Inflammatory macrophage (primary cell): ENCODE measurements around the gene DNAJC5G.
A peak's percentile ranks its signal among the peaks of the same experiment; 100 is the strongest.
"Not testable (repeated sequence)": the region's sequence is repeated elsewhere in the genome, so short reads cannot be mapped to it uniquely, and the experiment has no call there.

Experiments
- DNase-seq, 2 donors: peaks; one replicate each; pipeline ENCODE4 v3.0.0-alpha.2; 2020 to 2022

The DNAJC5G gene

DNA sequence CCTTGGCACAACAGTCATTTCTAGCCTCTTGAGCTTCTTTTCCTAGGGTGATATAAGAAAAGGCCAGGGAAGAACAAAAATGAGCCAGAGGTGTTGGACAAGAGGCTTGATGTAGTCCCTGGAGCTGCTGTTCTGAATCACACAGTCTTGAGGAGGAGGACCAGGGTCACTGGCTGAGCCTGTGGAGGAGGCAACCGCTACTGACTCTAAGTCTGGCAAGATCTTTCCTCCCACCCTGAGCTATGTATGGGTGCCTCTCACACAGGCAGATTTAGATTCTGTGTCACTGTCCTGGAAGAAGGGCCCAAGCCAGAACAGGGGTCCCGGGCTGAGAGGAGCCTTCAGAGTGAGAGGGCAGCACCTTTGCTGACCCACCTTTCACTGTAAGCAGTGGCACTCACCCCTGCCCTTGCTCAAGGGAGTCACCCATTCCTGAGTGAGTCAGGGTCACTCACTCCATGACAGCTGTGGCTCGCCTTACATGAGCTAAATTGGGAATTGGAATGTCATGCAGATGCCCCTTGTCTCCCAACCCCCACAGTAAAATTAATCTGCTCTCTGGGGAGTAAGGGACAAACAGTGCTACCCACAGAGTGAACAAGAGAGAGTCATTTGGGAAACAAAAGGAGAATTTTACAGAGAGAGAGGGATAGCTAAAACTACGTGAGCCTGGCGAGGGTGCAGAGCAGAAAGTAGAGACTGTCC, 6.8 kb downstream of the DNAJC5G start, which contains the start of gene TRIM54:
Gene TRIM54, plus strand, starts transcription at position 575 of the 705 bp plus-strand sequence. CDS start 303 bp downstream, outside the sequence.
- peak in 1 of 2 donors; percentile 69 for DNase-seq

DNA sequence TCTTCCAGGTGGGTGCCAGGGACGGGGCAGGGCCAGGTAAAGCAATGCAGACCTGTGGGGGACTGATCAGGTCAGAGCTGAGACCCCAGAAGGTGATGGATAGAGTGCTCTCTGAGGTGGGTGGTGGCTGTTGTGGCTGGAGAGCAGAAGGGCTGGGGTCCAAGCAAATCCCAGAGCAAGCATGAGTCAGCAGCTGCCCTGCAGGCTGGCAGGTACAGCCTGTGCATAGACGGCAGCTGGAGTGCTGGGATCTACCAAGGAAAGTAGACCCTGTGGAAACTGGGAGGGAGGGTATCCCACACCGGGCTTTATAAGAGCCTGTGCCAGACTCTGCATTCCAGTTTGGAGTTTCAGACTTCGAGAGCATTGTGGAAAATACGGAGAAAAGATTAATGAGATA, 7.7 kb downstream of the DNAJC5G start:
- DNase-seq = no peak

DNA sequence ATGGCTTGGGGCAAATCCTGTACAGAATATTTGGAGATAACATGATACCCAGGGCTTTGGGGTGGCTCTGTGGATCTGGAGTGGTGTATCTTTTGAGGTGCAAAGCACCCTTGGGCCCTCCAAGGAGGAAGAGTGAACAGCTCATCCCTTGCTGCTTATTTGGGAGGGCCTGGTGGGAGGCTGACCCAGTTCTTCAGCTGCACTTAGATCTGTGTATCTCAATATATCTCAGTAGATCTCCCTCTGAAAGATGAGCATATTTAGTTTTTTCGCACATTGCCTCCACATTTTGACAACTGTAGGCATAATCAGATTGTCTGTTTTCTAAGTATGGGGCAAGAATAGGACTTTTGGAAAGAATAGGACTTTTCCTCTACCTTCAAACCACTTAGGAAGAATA, 9.8 kb downstream of the DNAJC5G start:
- no peak for DNase-seq

GRCh38 chr2:27285481-27285880, 10.2 kb downstream of the DNAJC5G start:
- DNase-seq = no peak

- no peak for DNase-seq
These were observed 13.4 kb downstream of the DNAJC5G start for GRCh38 chr2:27288610-27289009.

GRCh38 chr2:27290549-27290948, 15.3 kb downstream of the DNAJC5G start:
- DNase-seq = no peak

- peak in 1 of 2 donors; percentile 5 for DNase-seq
These were observed 16.6 kb downstream of the DNAJC5G start for GRCh38 chr2:27291865-27292264.

DNA sequence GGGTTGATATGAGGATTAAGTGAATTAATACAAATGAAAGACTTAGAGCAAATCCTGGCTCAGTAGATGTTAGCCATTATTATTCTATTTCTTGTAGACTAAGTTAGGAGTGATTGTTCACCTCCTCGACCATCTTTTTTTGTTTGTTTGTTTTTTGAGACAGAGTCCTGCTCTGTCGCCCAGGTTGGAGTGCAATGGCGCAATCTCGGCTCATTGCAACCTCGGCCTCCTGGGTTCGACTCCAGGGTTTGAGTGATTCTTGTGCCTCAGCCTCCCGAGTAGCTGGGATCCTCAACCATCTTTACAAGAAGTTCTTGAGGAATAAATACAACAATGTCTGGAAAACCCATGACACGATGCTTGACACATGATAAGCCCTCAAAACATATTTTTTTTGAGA, 19.7 kb downstream of the DNAJC5G start:
- no peak for DNase-seq

DNA sequence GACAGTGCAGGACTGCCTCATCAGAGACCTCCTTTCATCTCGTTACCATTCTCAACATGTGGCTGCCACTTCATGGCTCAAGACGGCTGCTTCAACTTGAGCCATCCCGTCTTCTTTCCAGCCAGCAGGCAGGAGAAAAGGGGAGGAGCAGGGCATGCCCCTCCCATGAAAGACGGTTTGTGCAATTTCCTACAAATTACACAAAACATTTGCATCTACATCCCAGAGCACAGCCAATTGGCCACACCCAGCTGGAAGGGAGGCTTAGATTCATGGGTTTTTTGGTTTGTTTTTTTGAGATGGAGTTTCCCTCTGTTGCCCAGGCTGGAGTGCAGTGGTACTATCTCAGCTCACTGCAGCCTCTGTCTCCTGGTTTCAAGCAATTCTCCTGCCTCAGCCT, 21.2 kb downstream of the DNAJC5G start:
- DNase-seq = peak in 1 of 2 donors; percentile 65

- DNase-seq = no peak
These were observed 22.0 kb downstream of the DNAJC5G start for GRCh38 chr2:27297195-27297594.

DNA sequence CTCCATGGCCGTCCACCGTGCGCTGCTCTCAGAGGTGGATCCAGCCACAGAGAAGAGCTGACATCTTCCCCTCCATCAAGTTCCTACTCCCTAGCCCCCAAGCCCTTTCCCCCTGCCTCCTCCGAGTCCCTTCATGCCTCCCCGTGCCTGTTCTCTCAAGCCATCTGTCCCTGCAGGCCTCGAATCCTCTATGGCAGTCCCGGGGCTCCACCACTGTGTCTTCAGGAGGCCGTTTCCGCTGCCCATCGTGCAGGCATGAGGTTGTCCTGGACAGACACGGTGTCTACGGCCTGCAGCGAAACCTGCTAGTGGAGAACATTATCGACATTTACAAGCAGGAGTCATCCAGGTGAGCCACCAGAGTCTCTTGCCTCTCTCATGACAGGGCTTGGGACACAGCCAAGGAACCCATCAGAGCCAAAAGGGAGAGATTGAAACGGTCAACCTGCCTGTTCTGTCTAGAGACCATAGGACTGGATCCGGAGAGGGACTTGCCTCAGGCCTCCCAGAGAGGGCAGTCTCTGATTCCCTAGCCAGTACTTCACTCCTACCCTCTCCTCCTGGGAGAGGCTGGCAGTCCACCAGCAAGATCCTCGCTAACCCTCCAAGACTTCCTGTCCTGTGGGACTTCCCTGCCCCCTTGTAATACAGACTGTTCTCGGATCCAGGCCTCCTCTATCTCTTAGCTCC, 23.3 kb downstream of the DNAJC5G start:
- DNase-seq = no peak

DNA sequence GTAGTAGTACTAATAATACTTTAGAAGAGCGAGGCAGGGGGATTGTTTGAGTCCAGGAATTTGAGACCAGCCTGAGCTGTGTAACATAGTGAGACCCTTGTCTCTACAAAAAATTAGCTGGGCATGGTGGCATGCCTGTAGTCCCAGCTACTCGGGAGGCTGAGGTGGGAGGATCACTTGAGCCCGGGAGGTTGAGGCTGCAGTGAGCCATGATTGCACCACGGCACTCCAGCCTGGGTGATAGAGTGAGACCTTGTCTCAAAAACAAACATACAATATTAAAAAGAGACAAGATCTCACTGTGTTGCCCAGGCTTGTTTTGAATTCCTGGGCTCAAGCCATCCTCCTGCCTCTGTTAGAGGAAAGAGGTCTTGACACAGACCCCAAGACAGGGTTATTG, 25.4 kb downstream of the DNAJC5G start:
- DNase-seq = not testable (repeated sequence)

DNA sequence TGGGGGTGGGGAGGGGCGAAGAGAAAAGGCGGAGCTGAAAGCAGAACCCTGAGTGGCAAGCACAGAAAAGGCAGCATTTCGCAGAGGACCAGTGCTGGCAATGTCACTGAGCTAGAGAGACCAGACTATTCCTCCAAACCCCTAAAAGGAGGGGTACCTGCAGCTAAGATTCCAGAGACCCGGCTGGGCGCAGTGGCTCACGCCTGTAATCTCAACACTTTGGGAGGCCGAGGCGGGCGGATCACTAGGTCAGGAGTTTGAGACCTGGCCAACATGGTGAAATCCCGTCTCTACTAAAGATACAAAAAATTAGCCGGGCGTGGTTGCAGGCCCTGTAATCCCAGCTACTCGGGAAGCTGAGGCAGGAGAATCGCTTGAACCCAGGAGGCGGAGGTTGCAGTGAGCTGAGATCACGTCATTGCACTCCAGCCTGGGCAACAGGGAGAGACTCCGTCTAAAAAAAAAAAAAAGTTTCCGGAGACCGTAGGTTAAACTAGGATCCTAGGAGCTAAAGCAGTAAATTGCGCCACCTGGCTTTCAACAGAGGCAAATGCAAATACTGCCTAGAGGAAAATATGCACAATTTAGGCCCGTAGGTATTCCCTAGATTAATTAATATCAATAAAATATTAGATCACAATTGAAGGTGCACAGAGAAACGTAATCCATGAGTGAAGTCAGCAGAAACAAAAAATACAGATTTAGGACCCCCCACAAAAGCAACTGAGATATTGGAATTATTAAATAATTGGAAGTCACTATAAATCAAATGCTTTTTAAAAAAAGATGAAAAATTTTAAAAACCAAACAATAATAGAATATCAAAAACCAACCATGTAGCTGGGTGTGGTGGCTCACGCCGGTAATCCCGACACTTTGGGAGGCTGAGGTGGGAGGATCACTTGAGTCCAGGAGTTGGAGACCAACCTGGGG, 28.1 kb downstream of the DNAJC5G start:
- peak; percentile 79 to 82 for DNase-seq

DNA sequence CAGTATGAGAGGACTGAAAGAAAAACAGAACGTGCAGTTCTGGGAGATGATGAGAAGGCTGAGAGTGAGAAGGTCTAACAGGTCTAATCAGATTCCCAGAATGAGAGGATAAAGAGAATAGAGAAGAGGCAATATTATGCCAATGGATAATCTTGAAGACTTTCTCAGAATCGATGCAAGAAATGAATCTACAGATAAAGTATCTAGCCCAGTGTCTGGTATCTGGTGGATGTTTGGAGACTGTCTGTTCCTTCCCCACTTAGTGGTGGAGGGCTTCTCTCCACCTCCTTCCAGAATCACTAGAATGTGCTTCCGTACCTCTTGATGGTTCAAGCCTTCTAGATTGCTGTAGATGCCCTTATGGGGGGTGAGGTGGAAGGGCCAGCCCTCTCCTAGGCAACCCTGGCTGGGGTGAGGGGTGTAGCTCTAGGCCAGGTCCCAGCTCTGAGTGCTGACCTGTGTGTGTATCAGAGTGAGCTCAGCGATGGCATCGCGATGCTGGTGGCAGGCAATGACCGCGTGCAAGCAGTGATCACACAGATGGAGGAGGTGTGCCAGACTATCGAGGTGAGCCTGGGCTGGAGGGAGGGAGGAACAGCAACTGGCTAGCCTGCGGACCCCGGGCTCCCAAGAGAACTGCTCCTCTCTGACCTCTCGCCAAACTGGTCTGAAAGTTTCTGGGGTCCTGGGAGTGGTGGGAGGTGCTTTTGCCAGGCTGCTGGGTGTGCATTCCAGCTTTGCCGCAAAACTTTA, 29.4 kb downstream of the DNAJC5G start:
- DNase-seq = no peak

GRCh38 chr2:27305516-27305915, 30.3 kb downstream of the DNAJC5G start:
- no peak for DNase-seq

DNA sequence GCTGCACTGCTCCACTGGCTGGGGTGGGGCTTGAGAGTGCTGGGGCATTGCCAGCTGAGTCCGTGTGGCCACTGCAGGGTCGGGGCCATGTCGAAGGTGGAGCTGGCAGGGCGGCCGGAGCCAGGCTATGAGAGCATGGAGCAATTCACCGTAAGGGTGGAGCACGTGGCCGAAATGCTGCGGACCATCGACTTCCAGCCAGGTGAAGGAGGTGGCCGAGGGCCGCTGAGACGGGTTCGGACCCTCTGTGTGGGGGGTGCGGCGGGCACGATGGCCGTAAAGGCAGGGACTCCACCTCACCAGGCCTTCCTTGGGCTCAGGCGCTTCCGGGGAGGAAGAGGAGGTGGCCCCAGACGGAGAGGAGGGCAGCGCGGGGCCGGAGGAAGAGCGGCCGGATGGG, 30.9 kb downstream of the DNAJC5G start:
- DNase-seq = no peak

DNA sequence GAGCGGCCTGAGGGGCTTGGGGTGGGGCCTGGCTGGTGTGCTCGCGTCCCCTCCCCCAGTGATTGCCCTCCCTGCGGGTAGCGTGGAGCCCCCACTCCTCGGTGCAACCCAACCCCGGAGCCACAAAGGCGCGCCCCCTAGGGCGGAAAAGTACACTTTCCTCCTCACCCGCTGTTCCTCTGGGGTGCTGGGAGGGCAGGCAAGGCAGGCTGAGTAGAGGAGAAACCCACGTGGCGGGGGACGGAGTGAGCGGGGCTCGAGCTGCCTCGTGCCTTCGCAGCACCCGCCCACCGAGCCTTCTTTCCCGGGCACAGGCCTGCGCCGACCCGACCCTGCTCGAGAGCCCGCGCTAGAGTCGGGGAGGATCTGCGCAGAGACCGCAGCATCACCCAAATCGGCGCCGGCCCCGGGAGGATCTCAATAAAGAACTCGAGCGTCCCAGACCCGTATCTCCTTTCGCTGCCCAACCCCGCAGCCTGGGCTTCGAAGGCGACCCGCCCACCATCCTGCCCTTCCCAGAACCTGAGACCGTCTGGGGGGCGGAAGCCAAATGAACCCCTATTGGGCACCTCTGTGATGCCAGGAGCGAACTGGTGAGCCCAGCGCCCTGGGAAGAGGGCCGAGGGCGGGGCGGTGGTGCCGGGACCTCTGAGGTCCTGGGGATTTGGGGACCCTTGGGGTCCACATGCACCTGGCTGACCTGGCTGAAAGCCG, 31.5 kb downstream of the DNAJC5G start:
- no peak for DNase-seq

DNA sequence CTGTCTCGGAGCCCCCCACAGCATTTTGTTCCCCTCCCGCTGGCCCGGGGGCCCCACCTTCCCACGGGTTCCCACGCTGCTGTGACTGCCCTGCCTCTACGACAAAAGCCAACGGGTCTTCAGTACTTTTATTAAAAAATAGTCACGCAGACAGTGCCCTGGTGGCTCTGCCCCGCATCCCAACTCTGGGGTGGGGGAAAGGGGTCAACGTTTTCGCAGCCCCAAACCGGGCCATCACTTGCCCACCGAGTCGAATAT, 32.0 kb downstream of the DNAJC5G start:
- DNase-seq = no peak

- no peak for DNase-seq
These were observed 32.5 kb downstream of the DNAJC5G start for GRCh38 chr2:27307545-27308358.

- no peak for DNase-seq
These were observed 33.2 kb downstream of the DNAJC5G start, which contains the start of gene UCN for GRCh38 chr2:27308359-27308881. TSS of gene UCN (minus strand) at chr2:27308445. CDS start at chr2:27307895, 550 bp downstream.

GRCh38 chr2:27309651-27310050, 34.4 kb downstream of the DNAJC5G start:
- no peak for DNase-seq
